Measurements from ENCODE around the gene AQP5. TPM values are rescaled to one million over a fixed set of nuclear protein-coding genes. Genes with fewer than 3 reads are reported as not detected.

The AQP5 gene
- total and polyA plus RNA-seq, 2 of the 8 experiments (the other 6 are each of a cell fraction or from before 2014, with no cell fraction given): 2.5 to 3.2 TPM

- no peak for TF ChIP-seq ATF2 (IDR thresholded peaks at IDR 0.05; ENCODE audit: low read length)
Measured at GRCh38 chr12:49969027-49969426, 7.4 kb downstream of the AQP5 start (continued).

Measured in H1 (cell line).